NCI-H2196 (cell line): ENCODE data around the gene EPS8L2.

Experiments used
- DNase-seq: peaks from one replicate; lab custom pipeline; 2025; ENCODE audit not compliant: unreplicated experiment; lab: John Stamatoyannopoulos, UW

The EPS8L2 gene

GRCh38 chr11:760236-760635, 54.2 kb downstream of the EPS8L2 start:
- DNase-seq, result no peak

- no peak for DNase-seq
Observed at GRCh38 chr11:761526-762108, 55.6 kb downstream of the EPS8L2 start.

- peak; percentile 13 for DNase-seq
Observed at GRCh38 chr11:762421-763072, 56.5 kb downstream of the EPS8L2 start.

- DNase-seq, result peak; percentile 15
Observed at GRCh38 chr11:763073-763463, 57.0 kb downstream of the EPS8L2 start.

GRCh38 chr11:763549-764321, 57.7 kb downstream of the EPS8L2 start:
- no peak for DNase-seq

GRCh38 chr11:764322-765024, 58.4 kb downstream of the EPS8L2 start:
- DNase-seq, result no peak

GRCh38 chr11:765025-765801, 59.2 kb downstream of the EPS8L2 start:
- DNase-seq, result peak; percentile 55

GRCh38 chr11:765802-766091, 59.7 kb downstream of the EPS8L2 start:
- no peak for DNase-seq

GRCh38 chr11:766106-766935, 60.3 kb downstream of the EPS8L2 start:
- no peak for DNase-seq

- no peak for DNase-seq
Observed at GRCh38 chr11:766936-767210, 60.8 kb downstream of the EPS8L2 start.

GRCh38 chr11:767238-767637, 61.2 kb downstream of the EPS8L2 start:
- no peak for DNase-seq

GRCh38 chr11:769887-770641, 64.0 kb downstream of the EPS8L2 start:
- no peak for DNase-seq

GRCh38 chr11:770642-771616, 64.9 kb downstream of the EPS8L2 start:
- DNase-seq, result no peak

GRCh38 chr11:771617-772204, 65.7 kb downstream of the EPS8L2 start:
- DNase-seq, result no peak

- no peak for DNase-seq
Observed at GRCh38 chr11:772429-773390, 66.7 kb downstream of the EPS8L2 start.

GRCh38 chr11:773425-773824, 67.4 kb downstream of the EPS8L2 start:
- no peak for DNase-seq

GRCh38 chr11:773830-774229, 67.8 kb downstream of the EPS8L2 start:
- DNase-seq, result no peak
